ENCODE measurements around the gene PTGES2.

The PTGES2 gene

DNA sequence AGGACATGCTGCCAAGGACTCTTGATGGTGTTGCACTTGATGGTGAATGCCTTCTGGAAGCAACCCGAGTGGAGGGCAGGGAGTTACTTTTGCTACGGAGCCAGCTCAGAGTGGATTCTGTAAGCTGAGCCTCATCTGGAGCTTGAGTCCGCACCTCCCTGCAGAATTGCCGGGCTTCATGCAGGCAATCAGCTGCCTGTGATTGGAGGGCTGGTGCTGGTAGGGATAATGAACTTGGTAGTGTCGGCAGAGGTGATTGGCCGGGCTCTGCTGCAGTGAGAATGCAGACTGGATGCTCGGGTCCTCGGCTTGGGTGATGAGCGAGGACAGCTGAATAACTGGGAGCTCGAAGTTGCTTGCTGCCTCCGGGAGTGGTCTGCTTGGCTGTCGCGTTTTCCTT lies 36.4 kb downstream of the PTGES2 start:
- DNase-seq (ENCODE audit: low spot score) = no peak
- in situ Hi-C loops (cut with MboI; ENCODE audit: low pct_unique_long_range_greater_than_20kb, low sequenced_read_pairs, unreplicated experiment) = no loop called here
- no peak for TF ChIP-seq CTCF (IDR thresholded peaks at IDR 0.05; ENCODE audit: extremely low read depth, insufficient read depth, missing control alignments)

- TF ChIP-seq CTCF (IDR thresholded peaks at IDR 0.05; ENCODE audit: extremely low read depth, insufficient read depth, missing control alignments) = no peak
- in situ Hi-C loops (cut with MboI; ENCODE audit: low pct_unique_long_range_greater_than_20kb, low sequenced_read_pairs, unreplicated experiment) = no loop called here
- no peak for DNase-seq (ENCODE audit: low spot score)
These were observed 38.2 kb downstream of the PTGES2 start for GRCh38 chr9:128089299-128089698.

GRCh38 chr9:128088253-128088945 lies 39.1 kb downstream of the PTGES2 start:
- TF ChIP-seq CTCF (IDR thresholded peaks at IDR 0.05; ENCODE audit: extremely low read depth, insufficient read depth, missing control alignments) = no peak
- no peak for DNase-seq (ENCODE audit: low spot score)
- in situ Hi-C loops (cut with MboI; ENCODE audit: low pct_unique_long_range_greater_than_20kb, low sequenced_read_pairs, unreplicated experiment) = no loop called here

- TF ChIP-seq CTCF (IDR thresholded peaks at IDR 0.05; ENCODE audit: extremely low read depth, insufficient read depth, missing control alignments) = no peak
- DNase-seq (ENCODE audit: low spot score) = no peak
- in situ Hi-C loops (cut with MboI; ENCODE audit: low pct_unique_long_range_greater_than_20kb, low sequenced_read_pairs, unreplicated experiment) = no loop called here
These were observed 40.3 kb downstream of the PTGES2 start for GRCh38 chr9:128087262-128087661.

GRCh38 chr9:128085943-128086342 lies 41.6 kb downstream of the PTGES2 start:
- no peak for TF ChIP-seq CTCF (IDR thresholded peaks at IDR 0.05; ENCODE audit: extremely low read depth, insufficient read depth, missing control alignments)
- DNase-seq (ENCODE audit: low spot score) = no peak
- in situ Hi-C loops (cut with MboI; ENCODE audit: low pct_unique_long_range_greater_than_20kb, low sequenced_read_pairs, unreplicated experiment) = no loop called here

DNA sequence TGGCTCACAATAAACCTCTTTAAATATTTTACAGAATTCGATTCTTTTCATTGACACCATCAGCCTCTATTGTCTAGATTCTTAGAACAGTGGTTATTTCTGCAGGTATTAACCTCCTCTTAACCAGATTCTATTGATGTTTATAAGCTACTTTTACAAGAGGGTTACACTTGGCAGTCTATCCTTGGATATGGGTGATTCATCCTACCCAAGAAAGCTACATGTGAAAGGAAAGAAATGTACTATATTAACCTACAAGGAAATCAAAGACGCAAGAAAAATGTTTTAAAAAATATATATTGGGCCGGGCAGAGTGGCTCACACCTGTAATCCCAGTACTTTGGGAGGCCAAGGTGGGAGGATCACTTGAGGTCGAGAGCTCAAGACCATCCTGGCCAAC lies 42.8 kb downstream of the PTGES2 start:
- no peak for TF ChIP-seq CTCF (IDR thresholded peaks at IDR 0.05; ENCODE audit: extremely low read depth, insufficient read depth, missing control alignments)
- no peak for DNase-seq (ENCODE audit: low spot score)
- in situ Hi-C loops (cut with MboI; ENCODE audit: low pct_unique_long_range_greater_than_20kb, low sequenced_read_pairs, unreplicated experiment) = no loop called here

Data from GM13977 (cell line).